PFSK-1 (cell line): ENCODE measurements around the gene ERICH2.

ENCODE experiments used
- FOXP2 ChIP-seq: optimal IDR thresholded peaks from 2 replicates; pipeline ENCODE3; 2011; ENCODE audit warnings: borderline replicate concordance, control low read depth, inconsistent platforms; ENCODE audit not compliant: insufficient read depth; ENCODE audit errors: extremely low read length, extremely low read depth
- POLR2AphosphoS5 ChIP-seq: IDR thresholded peaks from 2 replicates; pipeline ENCODE4 v1.6.1; 2012; ENCODE audit warnings: low read depth, mild to moderate bottlenecking, control low read depth, low read length, moderate library complexity
- SIN3A ChIP-seq: IDR thresholded peaks from 2 replicates; pipeline ENCODE4 v1.6.1; 2012; ENCODE audit warnings: mild to moderate bottlenecking, low read length, moderate library complexity, borderline replicate concordance; ENCODE audit not compliant: insufficient read depth
- TAF1 ChIP-seq: IDR thresholded peaks from 2 replicates; pipeline ENCODE4 v1.6.1; 2012; ENCODE audit warnings: low read length, control low read depth, borderline replicate concordance; ENCODE audit not compliant: insufficient read depth
- TF ChIP-seq, protein P1 (sequence below), 2 experiments: IDR thresholded peaks; 2 replicates each; pipeline versions ENCODE4 v1.6.1 to v1.8.0; 2011 to 2012; ENCODE audit warnings: low read depth in 2 of 2, low read length in 2 of 2, control low read depth in 1 of 2, inconsistent platforms in 1 of 2, mild to moderate bottlenecking in 1 of 2, moderate library complexity in 1 of 2; ENCODE audit not compliant: insufficient read depth in 1 of 2

GRCh38 chr2:170813611-170814532 lies 43.7 kb downstream of the ERICH2 start:
- TF ChIP-seq, protein P1, sequence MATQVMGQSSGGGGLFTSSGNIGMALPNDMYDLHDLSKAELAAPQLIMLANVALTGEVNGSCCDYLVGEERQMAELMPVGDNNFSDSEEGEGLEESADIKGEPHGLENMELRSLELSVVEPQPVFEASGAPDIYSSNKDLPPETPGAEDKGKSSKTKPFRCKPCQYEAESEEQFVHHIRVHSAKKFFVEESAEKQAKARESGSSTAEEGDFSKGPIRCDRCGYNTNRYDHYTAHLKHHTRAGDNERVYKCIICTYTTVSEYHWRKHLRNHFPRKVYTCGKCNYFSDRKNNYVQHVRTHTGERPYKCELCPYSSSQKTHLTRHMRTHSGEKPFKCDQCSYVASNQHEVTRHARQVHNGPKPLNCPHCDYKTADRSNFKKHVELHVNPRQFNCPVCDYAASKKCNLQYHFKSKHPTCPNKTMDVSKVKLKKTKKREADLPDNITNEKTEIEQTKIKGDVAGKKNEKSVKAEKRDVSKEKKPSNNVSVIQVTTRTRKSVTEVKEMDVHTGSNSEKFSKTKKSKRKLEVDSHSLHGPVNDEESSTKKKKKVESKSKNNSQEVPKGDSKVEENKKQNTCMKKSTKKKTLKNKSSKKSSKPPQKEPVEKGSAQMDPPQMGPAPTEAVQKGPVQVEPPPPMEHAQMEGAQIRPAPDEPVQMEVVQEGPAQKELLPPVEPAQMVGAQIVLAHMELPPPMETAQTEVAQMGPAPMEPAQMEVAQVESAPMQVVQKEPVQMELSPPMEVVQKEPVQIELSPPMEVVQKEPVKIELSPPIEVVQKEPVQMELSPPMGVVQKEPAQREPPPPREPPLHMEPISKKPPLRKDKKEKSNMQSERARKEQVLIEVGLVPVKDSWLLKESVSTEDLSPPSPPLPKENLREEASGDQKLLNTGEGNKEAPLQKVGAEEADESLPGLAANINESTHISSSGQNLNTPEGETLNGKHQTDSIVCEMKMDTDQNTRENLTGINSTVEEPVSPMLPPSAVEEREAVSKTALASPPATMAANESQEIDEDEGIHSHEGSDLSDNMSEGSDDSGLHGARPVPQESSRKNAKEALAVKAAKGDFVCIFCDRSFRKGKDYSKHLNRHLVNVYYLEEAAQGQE (IDR thresholded peaks at IDR 0.05; ENCODE audit: insufficient read depth in 1 of 2, low read depth in 2 of 2, low read length in 2 of 2): peak; percentile 77 to 94
- TF ChIP-seq POLR2AphosphoS5 (no peak), TAF1 (no peak), SIN3A (no peak), FOXP2 (no peak)
